GM18909 (cell line): ENCODE measurements around the gene IL17RD.

Experiments used
- ATAC-seq: cut with Tn5 transposase; IDR thresholded peaks from one replicate; pipeline ENCODE4 v1.9.1; 2021; ENCODE audit warnings: mild to moderate bottlenecking; ENCODE audit not compliant: unreplicated experiment, poor library complexity

The IL17RD gene

DNA sequence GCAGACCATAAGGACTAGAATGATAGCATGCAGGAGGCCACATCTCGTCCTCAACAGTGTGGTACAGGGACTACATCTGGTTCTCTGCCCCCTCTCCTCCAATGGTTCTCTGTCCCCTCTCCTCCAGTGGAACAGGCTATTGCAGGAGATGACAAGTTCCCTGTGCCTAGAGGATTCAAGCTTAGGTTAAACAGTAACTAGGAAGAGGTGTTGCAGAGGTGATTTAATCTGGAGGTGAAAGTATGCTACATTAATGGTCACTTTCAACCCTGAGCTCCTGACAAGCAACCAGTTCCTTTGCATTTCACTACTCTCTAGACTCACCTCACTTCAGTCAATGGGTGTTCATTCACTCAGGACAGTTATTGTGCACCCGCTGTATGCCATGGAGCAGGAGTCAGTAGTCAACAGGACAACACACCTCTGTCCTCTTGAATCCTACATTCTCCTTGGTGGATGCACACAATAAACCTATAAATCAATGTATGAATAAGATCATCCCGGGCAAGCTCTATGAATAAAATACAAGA is 88.7 kb downstream of the IL17RD start:
- ATAC-seq: no peak

DNA sequence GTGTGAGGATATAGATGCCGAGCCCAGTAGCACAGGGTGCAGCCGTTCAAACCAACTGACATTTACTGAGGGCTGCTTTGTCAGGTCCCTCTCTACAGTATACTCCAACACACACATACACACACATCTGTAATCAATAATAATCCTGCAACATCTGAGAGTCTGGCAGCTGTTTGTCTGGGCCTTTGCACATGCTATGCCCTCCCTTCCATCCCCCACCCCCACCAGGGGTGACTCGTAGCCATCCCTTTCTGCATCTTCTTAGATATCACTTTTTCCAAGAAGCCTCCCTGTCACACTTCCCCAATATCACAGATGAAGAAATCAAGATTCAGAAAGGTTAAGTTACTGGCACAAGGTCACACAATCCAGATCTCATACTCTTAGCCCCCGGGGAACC is 91.0 kb downstream of the IL17RD start:
- ATAC-seq: no peak

DNA sequence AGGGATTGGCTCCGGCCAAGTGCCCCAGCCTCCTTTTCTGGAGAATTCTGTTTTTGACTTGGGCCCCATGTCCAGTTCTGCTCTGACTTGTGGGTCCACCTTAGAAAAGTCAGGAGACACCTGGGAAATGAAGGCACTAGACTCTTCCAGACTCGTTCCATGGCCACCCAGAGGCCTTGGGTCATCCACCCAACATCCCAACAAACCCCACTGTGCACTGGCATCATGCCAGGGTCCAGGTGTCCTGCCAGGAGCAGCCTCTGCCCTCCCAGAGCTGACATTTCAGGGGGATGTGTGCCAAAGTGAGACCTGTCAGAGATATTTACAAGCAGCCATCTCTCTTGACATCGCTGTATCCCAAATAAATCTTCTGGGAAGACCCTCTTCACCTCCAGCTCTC is 91.5 kb downstream of the IL17RD start:
- ATAC-seq: no peak

DNA sequence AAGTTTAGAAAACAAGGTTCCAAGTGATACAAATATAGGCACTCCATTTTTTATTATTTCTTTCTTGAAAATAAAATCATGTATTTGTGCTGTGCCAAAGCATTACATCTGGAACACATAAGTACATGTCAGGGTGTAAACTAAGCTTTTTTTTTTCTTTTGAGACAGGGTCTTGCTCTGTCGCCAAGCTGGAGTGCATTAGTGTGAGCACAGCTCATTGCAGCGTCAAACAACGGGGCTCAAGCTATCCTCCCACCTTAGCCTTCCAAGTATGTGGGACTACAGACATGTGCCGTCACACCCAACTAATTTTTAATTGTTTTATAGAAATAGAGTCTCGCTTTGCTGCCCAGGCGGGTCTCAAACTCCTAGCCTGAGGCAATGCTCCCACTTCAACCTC is 95.7 kb downstream of the IL17RD start:
- ATAC-seq: no peak

DNA sequence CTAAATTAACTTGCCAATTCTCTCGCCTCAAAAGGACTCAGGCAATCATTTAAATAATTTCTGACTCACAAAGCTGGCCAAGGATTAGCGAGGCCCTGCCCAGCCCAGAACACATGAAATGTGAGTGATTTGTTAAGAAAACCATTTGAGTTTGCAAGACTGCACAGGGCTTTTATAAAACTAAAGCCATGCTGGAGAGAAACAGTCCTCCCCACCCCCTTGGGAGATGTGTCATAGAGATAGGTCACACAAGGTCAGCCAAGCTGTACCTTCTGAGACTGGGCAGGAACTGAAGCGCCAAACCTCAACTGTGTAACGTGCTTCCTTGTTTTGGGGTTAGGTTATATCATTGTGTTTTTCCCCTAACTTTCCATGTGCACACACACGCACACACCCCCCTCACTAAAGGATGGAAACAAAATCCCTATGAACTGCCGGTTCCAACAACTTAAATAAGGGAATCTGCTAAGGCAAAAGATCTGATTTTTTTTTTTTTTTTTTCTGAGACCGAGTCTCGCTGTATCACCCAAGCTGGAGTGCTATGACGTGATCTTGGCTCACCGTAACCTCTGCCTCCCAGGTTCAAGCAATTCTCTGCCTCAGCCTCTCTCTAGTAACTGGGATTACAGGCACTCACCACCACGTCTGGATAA is 96.6 kb downstream of the IL17RD start:
- ATAC-seq: peak; percentile 98

DNA sequence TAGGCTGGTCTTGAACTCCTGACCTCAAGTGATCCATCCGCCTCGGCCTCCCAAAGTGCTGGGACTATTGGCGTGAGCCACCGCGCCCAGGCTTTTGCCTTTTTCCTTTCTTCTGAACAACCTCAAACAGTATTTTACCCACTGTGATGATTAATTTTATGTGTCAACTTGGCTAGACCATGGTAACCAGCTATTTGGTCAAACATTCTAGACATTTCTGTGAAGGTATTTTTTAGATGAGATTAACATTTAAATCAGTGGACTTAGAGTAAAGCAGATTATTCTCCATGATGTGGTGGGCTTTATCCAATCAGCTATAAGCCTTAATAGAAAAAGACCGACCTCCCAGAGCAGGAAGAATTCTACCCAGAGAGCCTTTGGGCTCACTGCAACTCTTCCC is 98.7 kb downstream of the IL17RD start:
- no peak for ATAC-seq

DNA sequence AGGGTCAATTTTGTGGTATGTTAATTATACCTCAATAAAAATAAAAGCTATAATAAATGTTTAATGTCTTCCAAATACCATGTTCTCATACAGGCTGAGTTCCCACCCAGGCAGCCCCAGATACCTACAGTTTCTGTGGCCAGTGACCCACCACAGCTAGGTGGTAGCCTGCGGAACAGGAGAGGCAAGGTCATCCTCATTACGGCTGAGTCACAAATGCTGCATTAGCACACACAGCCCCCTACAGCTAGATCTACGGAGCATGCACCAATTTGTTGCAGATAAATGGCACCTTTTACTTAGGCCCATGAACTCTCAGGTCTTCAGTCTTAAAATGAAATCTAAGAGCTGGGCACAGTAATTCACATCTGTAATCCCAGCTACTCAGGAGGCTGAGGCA is 99.6 kb downstream of the IL17RD start:
- no peak for ATAC-seq

DNA sequence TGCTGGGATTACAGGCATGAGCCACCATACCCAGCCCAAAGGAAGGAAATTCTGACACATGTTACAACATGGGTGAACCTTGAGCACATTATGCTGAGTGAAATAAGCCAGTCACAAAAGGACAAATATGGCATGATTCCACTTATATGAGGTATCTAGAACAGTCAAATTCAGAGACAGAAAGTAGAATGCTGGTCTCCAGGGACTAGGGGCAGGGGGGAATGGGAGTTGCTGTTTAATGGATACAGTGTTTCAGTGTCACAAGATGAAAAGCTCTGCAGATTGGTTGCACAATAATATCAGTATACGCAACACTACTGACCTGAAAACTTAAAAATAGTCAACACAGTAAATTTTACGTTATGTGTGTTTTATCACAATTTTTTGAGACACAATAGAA is 100.6 kb downstream of the IL17RD start:
- no peak for ATAC-seq

DNA sequence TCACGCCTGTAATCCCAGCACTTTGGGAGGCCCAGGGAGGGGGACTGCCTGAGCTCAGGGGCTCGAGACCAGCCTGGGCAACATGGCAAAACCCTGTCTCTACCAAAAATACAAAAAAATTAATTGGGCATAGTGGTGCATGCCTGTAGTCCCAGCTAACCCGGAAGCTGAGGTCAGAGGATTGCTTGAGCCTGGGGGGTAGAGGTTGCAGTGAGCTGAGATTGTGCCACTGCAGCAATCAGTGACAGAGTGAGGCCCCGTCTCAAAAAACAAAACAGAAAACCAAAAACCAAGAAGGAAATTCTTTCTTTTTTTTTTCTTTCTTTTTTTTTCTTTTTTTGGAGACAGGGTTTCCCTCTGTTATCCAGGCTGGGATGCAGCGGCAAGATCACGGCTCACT is 101.2 kb downstream of the IL17RD start:
- ATAC-seq: no peak

DNA sequence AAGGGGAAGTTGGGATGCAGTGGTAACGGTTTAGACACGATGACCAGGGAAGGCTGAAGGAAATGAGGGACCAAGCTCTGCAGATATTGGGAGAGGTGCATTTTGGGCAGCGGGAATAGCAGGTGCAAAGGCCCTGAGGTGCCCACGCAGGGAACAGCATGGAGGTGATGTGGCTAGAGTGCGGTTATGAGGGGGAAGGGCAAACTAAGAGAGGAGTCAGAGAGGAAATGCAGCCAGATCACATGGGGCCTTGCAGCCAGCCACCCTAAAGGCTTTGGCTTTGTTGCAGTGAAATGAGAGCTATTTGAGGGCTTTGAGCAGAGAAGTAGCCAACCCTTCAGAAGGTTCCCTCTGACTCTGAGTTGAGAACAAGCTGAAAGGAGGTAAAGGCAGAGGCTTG is 102.1 kb downstream of the IL17RD start:
- ATAC-seq: no peak

DNA sequence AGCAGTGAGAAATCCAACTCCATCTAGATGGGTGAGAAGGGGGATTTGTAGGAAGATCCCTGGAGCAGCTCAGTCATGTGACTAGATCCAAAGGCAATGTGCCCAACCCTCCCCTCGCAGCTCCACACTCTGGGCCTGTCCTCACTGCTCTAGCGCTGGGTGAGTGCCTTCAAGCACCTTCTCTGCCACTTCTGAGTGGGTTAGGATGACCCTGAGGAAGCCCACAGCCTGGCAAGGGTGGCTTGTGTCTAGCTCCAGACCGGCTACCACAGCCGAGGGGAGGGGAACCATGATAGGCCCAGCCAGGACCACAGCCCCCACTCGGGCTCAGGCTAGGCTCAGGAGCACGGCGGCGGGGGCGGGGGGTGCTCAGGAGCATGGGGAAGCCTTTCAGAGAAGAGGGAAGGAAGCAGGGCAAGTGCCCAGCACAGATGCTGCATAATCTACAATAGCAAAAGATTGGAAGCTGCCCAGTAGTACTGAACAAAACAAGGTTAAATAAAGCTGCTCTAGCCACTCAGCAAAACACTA is 103.0 kb downstream of the IL17RD start:
- ATAC-seq: no peak

DNA sequence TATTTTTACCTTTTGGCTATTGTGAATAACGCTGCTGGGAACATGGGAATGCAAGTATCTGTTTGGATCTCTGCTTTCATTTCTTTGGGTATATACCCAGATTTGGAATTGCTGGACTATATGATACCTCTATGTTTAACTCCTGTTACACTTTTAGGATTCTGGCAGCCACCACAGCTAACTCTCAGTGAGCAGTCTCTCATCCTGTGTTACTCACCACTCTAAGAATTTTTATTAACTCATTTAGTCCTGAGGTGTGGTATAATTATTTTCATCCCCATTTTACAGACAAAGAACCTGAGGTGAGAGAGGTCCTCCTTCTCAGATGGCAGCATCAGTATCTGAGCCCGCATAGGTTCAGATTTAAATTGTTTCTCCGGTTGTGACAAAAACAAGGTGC is 103.6 kb downstream of the IL17RD start:
- no peak for ATAC-seq

DNA sequence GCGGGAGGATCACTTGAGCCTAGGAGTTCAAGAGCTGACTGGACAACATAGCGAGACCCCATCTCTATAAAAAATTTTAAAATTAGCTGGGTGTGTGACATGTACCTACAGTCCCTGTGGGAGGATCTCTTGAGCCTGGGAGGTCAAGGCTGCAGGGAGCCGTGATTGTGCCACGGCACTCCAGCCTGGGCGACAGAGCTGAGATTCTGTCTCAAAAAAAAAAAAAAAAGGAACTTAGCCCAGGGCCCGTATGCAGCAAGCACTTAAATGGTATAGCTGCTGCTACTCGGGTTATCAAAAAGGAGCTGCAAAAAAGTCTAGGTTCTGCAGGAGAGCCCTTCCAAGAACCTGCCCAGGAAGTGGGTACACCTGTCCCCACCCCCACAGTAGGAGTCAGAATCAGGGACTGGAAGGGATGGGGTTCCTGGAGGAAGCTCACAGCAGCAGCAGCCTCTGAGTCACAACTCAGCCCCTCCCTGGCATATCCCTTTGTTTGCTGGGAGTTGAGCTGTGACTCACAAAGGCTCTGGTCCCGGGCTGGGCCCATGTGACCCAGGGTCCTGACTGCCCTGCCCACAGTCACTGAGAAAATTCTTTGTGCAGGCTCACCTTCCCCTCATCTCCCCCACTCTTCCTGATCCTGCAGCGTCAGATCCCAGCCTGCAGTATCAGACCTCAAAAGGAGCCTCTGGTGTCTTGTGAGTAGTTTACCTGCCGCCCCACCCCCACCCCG is 104.9 kb downstream of the IL17RD start, which contains the start of gene SPATA12:
TSS of gene SPATA12 (plus strand) at position 576 of the 733 bp plus-strand sequence. CDS start 13,031 bp downstream, outside the sequence.
- ATAC-seq: no peak

DNA sequence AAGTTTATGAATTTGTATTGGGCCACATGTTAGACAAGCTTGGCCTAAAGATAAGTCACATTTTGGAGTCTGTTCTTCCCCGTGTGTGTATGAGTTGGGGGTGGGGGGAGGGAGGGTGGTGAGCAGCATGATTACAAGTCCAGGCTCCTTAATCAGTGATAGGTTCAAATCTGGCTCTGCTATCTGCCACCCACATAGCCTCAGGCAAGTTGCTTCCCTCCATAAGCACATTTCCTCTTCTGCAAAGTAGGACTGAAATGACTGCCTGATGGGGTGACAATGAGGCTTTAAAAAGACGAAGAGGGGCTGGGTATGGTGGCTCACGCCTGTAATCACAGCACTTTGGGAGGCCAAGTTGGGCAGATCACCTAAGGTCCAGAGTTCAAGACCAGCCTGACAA is 105.7 kb downstream of the IL17RD start:
- ATAC-seq: no peak

DNA sequence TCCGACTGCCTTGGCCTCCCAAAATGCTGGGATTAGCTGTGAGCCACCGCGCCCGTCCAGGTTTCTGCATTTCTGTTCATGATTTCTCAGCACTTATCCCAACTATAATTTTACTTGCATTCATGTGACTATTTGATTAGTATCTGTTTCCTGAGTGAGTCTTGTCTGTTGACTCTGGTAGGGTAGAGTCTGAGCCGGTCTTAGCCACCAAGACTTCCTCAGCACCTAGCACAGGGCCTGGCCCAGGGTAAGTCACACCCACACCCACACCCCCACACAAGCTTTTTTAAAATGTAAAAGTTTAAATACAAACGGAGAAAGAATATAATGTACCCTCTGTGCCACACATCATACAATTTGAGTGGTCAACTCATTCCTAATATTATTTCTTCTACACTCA is 107.8 kb downstream of the IL17RD start:
- no peak for ATAC-seq

DNA sequence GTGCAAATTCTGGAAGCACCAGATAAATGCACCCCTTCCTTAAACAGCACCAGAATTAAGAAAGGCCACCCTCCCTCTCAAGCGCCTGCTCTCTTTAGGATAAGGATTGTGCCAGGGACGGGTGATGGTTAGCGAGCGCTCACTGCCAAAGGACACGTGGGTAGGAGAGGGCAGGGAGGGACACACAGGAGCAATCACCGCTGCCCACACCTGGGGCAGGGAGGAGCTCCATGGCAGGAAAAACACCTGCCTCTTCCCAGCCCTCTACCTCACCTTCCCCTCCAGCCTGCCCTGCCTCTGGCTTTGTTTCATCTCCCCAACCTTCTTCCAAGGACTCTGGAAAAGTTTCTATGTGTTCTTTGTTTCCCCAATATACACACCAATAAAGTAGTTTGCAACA is 112.0 kb downstream of the IL17RD start:
- no peak for ATAC-seq

DNA sequence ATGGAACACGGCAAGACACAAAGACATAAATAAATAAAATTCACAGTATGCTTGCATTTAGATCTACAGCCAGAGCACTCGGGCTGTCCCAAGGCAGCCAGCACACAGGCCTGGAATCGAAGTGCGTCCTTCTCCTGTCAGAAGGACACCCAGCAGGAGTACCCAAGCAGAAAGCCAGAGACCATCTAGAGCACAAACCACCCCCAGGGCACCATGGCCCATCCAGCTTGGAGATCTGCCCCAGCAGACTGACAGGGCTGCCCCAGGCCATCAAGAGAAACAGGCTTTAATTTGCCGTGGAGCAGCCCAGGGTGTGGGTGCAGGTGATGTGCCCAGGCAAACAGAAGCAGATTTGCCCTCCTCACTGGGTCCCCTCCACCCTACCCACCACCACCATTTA is 112.5 kb downstream of the IL17RD start:
- no peak for ATAC-seq

DNA sequence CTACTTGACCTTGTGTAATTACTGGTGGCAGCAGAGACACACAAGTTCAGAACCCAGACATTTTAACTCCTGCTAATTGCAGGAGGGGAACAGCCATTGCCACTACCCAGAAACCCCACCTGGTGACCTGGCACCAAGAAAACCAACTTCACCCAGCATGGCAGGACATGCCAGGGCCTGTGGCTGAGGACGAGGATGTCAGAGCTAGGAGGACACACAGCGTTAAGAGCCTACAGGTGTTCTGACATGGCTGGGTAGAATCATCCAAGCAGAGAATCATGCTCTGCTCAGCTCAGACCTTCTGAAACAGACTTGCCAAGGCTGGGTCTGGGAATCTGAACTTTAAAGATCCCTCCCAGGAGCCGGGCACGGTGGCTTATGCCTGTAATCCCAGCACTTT is 116.4 kb downstream of the IL17RD start:
- ATAC-seq: no peak

DNA sequence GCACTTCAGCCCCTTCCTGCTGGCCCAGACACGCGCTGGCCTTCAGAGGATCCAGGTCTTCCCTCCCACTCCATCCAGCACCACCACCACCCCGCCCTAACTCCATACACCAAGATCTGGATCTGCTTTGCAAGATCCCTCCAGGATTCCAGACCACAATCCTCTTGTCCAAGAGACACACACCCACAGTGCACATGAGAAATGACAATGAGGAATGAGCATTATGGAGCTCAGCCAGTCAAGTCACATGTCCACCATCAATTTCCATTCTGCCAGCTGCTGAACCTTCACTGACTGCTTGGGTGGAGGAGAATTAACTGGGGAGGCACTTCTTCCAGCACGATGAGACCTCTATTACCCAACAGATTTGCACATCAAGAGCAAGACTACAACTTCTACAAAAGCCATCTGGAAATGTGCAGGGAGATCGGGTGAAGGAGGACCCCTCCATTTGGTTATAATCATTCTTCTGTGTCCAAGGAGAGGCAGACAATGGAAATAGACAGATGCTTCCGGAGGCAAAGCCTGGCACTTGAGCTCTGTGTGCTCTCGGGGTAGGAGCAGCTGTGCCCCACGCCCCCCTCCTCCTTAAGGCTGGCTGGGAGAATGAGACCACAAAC is 117.0 kb downstream of the IL17RD start:
- ATAC-seq: no peak

DNA sequence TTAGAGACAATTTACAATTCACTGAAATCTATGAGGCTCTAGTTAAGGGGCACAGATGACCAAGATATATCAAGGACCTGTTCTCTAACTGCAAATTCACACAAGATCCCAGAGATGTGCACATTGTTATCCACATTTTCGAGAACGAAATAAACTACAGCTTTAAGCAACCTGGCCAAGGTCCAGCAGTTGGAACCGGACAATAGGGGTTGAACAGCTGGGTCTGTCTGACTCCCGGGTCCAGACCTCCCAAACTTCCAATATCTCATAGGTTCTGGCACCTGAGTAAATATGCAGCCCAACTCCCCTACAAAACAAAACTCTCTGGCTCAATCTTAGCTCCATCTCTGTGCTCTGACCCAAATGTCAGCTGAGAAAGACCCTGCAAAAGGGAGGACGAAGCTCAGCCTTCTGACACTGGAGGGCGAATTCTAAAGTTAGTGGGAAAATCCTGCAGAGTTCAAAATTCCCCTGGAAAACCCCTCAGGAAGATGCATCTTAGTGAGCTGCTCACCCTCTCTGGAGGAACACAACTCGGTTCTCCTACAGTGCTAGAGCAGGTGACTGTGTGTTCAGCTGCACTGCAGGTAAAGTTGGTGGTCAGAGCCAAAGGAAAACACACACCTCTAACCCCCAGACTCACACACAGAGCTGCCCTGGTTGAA is 118.9 kb downstream of the IL17RD start:
- ATAC-seq: no peak

DNA sequence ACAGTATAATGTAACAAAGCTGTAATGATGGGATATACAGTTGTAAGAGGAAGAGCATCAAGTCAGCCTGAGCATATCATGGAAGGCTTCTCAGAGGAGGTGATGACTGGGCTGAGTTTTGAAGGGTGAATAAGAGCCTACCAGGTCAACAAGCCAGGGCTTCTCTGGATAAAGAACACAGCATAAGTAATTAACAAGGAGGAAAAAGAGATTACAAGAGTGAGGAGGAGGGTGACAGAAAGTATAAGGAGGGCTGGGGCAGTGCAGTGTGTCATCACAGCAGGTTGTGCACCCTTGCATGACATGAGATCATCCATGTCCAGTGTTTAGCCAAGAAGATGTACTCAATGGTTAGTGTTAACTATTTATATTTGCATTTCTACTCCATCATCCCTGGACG is 121.6 kb downstream of the IL17RD start:
- ATAC-seq: no peak
